Measurements from ENCODE around the gene DNAH14.
"Not testable (repeated sequence)": the region's sequence is repeated elsewhere in the genome, so short reads cannot be mapped to it uniquely, and the experiment has no call there.

Gene DNAH14

DNA sequence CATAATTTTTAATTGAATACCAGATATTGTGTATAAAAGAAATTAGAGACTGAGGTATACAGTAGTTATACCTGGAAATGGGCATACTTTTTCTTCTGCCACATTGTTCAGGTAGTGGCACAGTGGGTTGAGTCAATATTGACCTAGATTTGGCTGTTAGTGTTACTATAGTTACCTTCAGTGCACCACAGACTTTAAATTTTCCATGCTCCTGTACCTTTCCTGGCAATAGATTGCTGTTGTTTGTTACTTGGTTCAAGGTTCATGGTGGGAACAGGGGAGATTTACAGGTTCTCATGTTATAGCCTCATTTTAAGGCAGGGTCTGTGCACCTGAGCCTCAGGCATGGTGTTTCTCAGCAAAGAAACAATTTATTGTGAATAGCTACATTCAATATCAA, 279.7 kb downstream of the DNAH14 start:
- TF ChIP-seq CTCF (IDR thresholded peaks at IDR 0.05), result no peak
- H2AFZ ChIP-seq, result no peak overlapping the region

GRCh38 chr1:225210180-225210579, 280.7 kb downstream of the DNAH14 start:
- H2AFZ ChIP-seq; H3K27me3 ChIP-seq (ENCODE audit: control insufficient read depth, insufficient read depth, low read length); H3K4me3 ChIP-seq (ENCODE audit: low read depth, low read length); H3K9me3 ChIP-seq (ENCODE audit: control insufficient read depth, low read length); H3K4me1 ChIP-seq; H3K79me2 ChIP-seq; H3K4me2 ChIP-seq (ENCODE audit: low read length); H3K36me3 ChIP-seq (ENCODE audit: control insufficient read depth, insufficient read depth, low read length); H3K9ac ChIP-seq; H3K27ac ChIP-seq: not testable (repeated sequence)

More for the DNA sequence above, 279.7 kb downstream of the DNAH14 start:
- no peak overlapping the region for H3K9ac ChIP-seq
- H3K4me1 ChIP-seq, result no peaks in the 10 kb centered on the region
- no peak overlapping the region for H3K4me2 ChIP-seq (ENCODE audit: low read length)
- H3K36me3 ChIP-seq (ENCODE audit: control insufficient read depth, insufficient read depth, low read length), result no peaks in the 10 kb centered on the region
- no peaks in the 10 kb centered on the region for H3K9me3 ChIP-seq (ENCODE audit: control insufficient read depth, low read length)
- H3K4me3 ChIP-seq (ENCODE audit: low read depth, low read length), result no peak overlapping the region
- no peaks in the 10 kb centered on the region for H3K27me3 ChIP-seq (ENCODE audit: control insufficient read depth, insufficient read depth, low read length)
- H3K27ac ChIP-seq, result no peak overlapping the region
- no peaks in the 10 kb centered on the region for H3K79me2 ChIP-seq

DNA sequence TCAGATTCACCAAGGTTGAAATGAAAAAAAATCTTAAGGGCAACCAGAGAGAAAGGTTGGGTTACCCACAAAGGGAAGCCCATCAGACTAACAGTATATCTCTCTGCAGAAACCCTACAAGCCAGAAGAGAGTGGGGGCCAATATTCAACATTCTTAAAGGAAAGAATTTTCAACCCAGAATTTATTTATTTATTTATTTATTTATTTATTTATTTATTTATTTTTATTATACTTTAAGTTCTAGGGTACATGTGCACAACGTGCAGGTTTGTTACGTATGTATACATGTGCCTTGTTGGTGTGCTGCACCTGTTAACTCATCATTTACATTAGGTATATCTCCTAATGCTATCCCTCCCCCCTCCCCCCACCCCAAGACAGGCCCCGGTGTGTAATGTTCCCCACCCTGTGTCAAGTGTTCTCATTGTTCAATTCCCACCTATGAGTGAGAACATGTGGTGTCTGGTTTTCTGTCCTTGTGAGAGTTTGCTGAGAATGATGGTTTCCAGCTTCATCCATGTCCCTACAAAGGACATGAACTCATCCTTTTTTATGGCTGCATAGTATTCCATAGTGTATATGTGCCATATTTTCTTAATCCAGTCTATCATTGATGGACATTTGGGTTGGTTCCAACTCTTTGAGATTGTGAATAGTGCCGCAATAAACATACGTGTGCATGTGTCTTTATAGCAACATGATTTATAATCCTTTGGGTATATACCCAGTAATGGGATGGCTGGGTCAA, 282.4 kb downstream of the DNAH14 start:
- H3K9me3 ChIP-seq (ENCODE audit: control insufficient read depth, low read length); H3K4me3 ChIP-seq (ENCODE audit: low read depth, low read length); H3K9ac ChIP-seq; H3K4me1 ChIP-seq; H3K79me2 ChIP-seq; H2AFZ ChIP-seq; H3K27ac ChIP-seq; H3K27me3 ChIP-seq (ENCODE audit: control insufficient read depth, insufficient read depth, low read length); H3K36me3 ChIP-seq (ENCODE audit: control insufficient read depth, insufficient read depth, low read length); H3K4me2 ChIP-seq (ENCODE audit: low read length): not testable (repeated sequence)

DNA sequence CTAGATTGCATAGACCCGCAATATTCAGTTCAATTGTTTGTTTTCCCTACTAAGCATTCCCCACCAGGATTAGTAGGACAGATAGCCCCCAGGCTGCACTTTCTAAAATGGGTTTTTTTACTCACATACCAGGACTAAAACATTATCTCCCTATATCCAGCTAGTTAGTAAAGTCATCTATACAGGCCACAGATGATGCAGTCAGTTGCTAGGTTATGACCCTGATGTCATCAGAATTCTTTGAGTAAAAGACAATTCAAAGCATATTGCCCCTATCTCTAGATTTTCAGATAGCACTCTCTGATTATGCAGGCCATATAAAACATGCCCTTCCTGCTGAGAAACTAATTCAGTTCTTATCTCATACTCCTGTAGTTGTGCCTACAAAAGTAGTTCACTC, 294.8 kb downstream of the DNAH14 start:
- no peaks in the 10 kb centered on the region for H3K27me3 ChIP-seq (ENCODE audit: control insufficient read depth, insufficient read depth, low read length)
- no peak overlapping the region for H3K27ac ChIP-seq
- TF ChIP-seq CTCF (IDR thresholded peaks at IDR 0.05), result no peak
- no peaks in the 10 kb centered on the region for H3K79me2 ChIP-seq
- H3K9ac ChIP-seq, result no peak overlapping the region
- no peak overlapping the region for H3K4me2 ChIP-seq (ENCODE audit: low read length)
- H3K36me3 ChIP-seq (ENCODE audit: control insufficient read depth, insufficient read depth, low read length), result no peaks in the 10 kb centered on the region
- H3K9me3 ChIP-seq (ENCODE audit: control insufficient read depth, low read length), result no peaks in the 10 kb centered on the region
- no peak overlapping the region for H3K4me3 ChIP-seq (ENCODE audit: low read depth, low read length)
- H3K4me1 ChIP-seq, result no peaks in the 10 kb centered on the region
- H2AFZ ChIP-seq, result no peak overlapping the region

DNA sequence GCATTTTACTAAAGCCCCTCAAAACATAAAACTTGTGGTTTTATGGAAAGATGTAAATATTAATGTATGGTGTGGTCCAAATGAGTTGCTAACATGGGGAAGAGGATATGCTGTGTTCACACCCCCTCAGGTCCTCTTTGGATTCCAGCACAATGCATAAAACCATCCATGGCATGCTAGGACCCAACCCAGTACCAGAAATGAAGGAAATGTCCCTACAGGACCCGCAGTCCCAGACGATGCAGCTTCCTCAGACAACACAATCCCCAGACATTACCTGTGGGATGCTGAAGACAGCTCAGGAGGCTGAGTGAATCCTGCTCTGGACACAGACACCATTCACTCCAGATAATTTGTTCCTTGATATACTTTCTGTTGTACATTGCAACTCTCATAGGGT, 296.2 kb downstream of the DNAH14 start:
- no peak for TF ChIP-seq CTCF (IDR thresholded peaks at IDR 0.05)
- no peaks in the 10 kb centered on the region for H3K79me2 ChIP-seq
- H3K36me3 ChIP-seq (ENCODE audit: control insufficient read depth, insufficient read depth, low read length), result no peaks in the 10 kb centered on the region
- no peaks in the 10 kb centered on the region for H3K27me3 ChIP-seq (ENCODE audit: control insufficient read depth, insufficient read depth, low read length)
- H3K4me1 ChIP-seq, result no peaks in the 10 kb centered on the region
- H2AFZ ChIP-seq, result no peak overlapping the region
- H3K9ac ChIP-seq, result no peak overlapping the region
- no peaks in the 10 kb centered on the region for H3K9me3 ChIP-seq (ENCODE audit: control insufficient read depth, low read length)
- no peak overlapping the region for H3K4me3 ChIP-seq (ENCODE audit: low read depth, low read length)
- H3K27ac ChIP-seq, result no peak overlapping the region
- H3K4me2 ChIP-seq (ENCODE audit: low read length), result no peak overlapping the region

GRCh38 chr1:225228871-225229303, 299.4 kb downstream of the DNAH14 start:
- Histone ChIP-seq H3K4me1 (no peaks in the 10 kb centered on the region), H3K9ac (no peak overlapping the region)

DNA sequence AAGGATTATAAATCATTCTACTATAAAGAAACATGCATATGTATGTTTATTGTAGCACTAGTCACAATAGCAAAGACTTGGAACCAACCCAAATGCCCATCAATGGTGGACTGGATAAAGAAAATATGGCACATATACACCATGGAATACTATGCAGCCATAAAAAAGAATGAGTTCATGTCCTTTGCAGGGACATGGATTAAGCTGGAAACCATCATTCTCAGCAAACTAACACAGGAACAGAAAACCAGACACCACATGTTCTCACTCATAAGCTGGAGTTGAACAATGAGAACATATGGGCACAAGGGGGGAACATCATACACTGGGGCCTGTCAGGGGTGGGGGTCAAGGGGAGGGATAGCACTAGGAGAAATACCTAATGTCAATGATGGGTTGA, 300.0 kb downstream of the DNAH14 start:
- H3K27me3 ChIP-seq (ENCODE audit: control insufficient read depth, insufficient read depth, low read length); H2AFZ ChIP-seq; H3K36me3 ChIP-seq (ENCODE audit: control insufficient read depth, insufficient read depth, low read length); H3K79me2 ChIP-seq; H3K27ac ChIP-seq; H3K9me3 ChIP-seq (ENCODE audit: control insufficient read depth, low read length); H3K4me1 ChIP-seq; H3K4me3 ChIP-seq (ENCODE audit: low read depth, low read length); H3K9ac ChIP-seq; H3K4me2 ChIP-seq (ENCODE audit: low read length): not testable (repeated sequence)

More at GRCh38 chr1:225228871-225229303, 299.4 kb downstream of the DNAH14 start:
- H3K27me3 ChIP-seq (ENCODE audit: control insufficient read depth, insufficient read depth, low read length), result no peaks in the 10 kb centered on the region
- no peak for TF ChIP-seq CTCF (IDR thresholded peaks at IDR 0.05)
- no peak overlapping the region for H3K4me3 ChIP-seq (ENCODE audit: low read depth, low read length)
- no peak overlapping the region for H3K27ac ChIP-seq
- H3K79me2 ChIP-seq, result no peaks in the 10 kb centered on the region
- H2AFZ ChIP-seq, result no peak overlapping the region
- H3K36me3 ChIP-seq (ENCODE audit: control insufficient read depth, insufficient read depth, low read length), result no peaks in the 10 kb centered on the region
- no peaks in the 10 kb centered on the region for H3K9me3 ChIP-seq (ENCODE audit: control insufficient read depth, low read length)
- no peak overlapping the region for H3K4me2 ChIP-seq (ENCODE audit: low read length)
